GM18951 (cell line): Measurements from ENCODE around the gene DUSP15.

Source experiments
- POLR2A ChIP-seq: IDR thresholded peaks from 4 replicates; pipeline ENCODE4 v1.6.1; 2011; ENCODE audit warnings: mild to moderate bottlenecking; ENCODE audit not compliant: insufficient read length, insufficient read depth; ENCODE audit errors: extremely low read depth
- in situ Hi-C: fragments of 300-500 bp; cut with MboI; formaldehyde crosslinking; loops from one replicate; pipeline ENCODE4 v1.12.0; 2022; ENCODE audit warnings: low sequenced_read_pairs, mixed read lengths, inconsistent platforms; ENCODE audit not compliant: unreplicated experiment

Gene DUSP15

DNA sequence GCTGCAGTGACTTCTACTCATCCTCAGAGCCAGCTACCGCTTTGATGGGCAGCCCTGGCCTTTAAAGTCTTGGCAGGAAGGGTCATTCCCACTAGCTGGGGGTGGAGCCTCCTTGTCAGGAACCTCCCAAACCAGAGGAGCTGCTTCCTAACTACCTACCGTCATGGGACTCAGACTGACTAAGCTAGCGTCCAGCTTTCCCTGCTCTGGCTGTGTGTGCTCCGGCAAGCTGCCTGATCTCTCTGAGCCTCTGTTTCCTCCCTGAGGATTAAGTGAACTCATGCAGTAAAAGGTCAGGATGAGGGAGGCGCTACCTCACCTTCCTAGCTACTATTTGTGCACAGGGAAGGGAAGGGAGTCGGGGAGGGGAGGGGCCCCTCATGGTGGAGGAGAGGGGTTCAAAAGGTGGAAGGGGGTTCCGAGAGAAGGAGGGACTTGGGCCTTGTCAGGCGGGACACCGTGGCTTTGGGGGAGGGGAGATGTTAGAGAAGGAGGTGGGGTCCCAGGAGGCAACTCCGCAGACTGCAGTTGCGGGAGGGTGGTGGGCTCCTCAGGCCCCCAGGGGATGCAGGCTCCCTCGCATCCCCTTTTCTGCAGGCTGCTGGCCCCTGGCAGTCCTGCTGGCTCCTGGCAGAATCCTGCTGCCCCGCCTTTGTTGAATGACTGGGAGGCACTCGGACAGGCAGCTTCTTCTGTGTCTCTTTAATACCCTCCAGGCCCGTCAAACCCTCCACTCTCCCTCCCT lies 9.8 kb downstream of the DUSP15 start:
- no peak for TF ChIP-seq POLR2A
- in situ Hi-C loops = no loop called here

DNA sequence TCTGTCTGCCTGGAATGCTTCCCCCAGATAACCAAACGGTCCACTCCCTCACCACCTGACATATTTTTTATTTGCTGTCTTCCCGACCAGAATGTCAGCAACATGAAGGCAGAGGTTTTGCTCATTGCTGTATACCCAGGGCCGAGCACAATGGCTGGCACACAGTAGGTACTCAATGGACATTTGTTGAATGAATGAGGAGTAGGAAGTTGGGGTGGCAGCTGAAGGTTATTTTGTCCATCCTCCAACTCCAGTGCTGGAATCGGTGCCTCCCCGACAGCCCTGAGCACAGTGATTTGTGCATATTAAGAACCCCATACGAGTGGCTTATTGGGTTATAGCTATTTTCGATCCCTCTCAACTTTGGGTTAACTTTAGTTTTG lies 10.3 kb downstream of the DUSP15 start:
- in situ Hi-C loops = loop anchor here (10.0 kb wide), 1 partner anchor 165 kb away; no protein-coding TSS in a partner anchor
- no peak for TF ChIP-seq POLR2A

DNA sequence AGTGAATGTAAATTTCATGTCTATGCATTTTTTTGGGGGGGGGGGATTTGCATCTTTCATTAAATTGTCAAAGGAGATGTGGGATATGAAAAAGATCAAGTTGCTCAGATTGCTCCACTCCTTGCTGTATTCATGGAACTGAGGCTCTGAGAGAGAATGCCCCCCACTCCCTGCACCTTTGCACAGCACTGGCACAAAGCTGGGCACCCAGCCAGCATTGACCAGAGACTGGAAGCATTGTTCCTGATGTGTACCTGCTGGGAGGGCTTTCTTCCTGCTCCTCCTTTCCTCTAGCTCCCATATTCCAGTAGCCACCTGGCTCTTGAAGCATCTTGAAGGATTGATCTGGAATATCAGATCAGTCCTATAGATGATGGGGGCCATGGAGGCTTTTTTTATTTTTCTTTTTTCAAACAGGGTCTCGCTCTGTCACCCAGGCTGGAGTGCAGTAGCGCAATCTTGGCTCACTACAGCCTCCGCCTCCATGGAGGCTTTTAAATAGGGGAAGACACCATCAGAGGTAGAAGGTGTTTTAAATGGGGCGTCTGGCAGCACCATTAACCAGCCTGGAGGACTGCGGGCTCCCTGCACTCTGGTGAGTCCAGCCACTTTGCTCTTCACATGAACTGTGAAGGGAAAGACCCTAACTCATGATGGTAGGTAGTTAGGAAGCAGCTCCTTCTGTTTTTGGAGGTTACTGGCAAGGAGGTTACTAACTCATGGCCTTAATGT lies 10.9 kb downstream of the DUSP15 start:
- no peak for TF ChIP-seq POLR2A
- in situ Hi-C loops = loop anchor here (10.0 kb wide), 1 partner anchor 165 kb away; no protein-coding TSS in a partner anchor

DNA sequence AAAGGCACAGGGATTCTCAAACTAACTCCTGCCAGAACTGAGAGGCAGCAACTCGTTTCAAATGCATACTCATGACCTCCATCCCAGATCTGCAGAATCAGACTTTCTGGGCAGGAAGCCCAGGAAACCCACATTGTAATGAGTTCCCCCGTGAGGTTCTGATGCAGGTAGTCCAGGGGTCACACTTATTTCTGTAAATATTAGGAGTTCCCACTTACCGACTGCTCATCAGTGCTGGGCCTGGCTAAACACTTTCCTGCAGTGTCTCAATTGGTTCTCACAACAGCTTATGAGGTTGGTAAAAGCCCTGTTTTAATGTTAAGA lies 11.6 kb downstream of the DUSP15 start:
- no peak for TF ChIP-seq POLR2A
- in situ Hi-C loops = loop anchor here (10.0 kb wide), 1 partner anchor 166 kb away; no protein-coding TSS in a partner anchor

DNA sequence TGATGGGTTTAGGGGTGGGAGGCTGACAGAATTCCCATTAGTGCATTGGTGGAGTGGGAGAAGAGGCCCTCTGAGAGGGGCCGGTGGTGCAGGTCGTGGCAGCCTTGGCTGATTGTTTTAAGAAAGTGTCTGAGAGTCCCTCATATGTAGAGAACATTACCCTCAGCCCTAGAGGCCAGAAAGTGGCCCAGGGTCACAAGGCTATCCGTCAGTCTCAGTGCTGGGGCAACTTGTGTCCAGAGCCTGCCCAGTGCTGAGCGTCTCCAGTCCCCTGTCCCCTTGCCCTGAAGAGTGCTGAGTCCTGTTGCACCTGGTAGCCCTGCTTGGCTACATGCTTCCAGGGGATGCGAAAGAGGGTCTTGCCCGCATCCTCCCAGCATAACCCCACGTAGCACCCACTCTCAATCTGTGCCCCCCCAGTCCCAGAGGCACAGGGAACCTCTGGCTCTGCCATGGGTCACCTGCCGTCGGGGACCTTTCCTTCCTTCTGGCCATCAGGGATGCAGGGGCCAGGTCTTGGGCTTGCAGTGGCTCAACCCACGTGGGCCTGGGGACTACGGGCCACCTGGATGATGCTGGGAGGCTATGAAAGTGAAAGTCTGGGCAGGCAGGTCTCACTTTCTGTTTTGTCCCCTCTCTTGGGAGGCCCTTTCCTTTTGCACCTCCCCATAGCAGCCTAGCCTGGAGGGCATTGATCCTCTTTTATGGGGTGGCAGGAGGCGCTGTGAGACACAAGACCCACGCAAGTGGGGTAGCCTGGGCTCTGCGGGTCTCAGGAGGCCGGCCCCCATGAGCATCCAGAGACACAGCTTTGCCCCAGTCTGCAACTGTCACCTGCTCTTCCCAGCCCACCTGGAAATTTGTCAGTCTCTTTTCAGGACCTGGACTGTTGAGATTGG lies 12.2 kb downstream of the DUSP15 start:
- in situ Hi-C loops = loop anchor here (10.0 kb wide), 1 partner anchor 167 kb away; no protein-coding TSS in a partner anchor
- TF ChIP-seq POLR2A = no peak

DNA sequence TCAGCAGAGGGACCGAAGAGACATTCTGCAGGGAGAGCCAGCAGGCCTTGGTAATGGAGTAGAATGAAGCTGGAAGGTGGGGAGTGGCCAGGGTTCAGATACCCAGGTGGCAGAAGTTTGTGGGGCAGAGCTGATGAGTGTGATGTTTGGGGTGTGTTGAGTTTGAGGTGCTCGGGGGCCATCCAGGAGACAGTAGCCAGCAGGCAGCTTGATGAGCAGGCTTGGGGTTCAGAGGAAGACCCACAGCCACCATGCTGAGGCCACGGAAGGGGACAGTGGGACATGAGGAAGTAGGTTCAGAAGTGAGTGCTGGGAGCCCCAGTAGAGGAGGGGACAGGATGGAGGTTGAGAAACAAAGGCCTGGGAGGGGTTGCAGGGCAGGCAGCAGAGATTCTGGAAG lies 13.8 kb downstream of the DUSP15 start:
- no peak for TF ChIP-seq POLR2A
- in situ Hi-C loops = loop anchor here (10.0 kb wide), 1 partner anchor 168 kb away; no protein-coding TSS in a partner anchor

DNA sequence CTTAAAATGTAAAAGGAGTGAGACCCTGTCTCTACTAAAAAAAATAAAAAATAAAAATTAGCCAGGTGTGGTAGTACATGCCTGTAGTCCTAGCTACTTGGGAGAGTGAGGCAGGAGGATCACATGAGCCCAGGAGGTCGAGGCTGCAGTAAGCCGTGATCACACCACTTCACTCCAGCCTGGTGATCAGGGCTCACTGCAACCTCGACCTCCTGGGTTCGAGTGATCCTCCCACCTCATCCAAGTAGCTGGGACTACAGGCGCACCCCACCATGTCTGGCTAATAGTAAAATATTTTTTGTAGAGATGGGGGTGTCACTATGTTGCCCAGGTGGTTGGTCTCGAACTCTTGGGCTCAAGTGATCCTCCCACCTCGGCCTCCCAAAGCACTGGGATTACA lies 16.8 kb downstream of the DUSP15 start:
- TF ChIP-seq POLR2A = no peak
- in situ Hi-C loops = loop anchor here (10.0 kb wide), 1 partner anchor 171 kb away; no protein-coding TSS in a partner anchor

GRCh38 chr20:31851240-31851955 lies 18.9 kb downstream of the DUSP15 start:
- no peak for TF ChIP-seq POLR2A
- in situ Hi-C loops = loop anchor here (10.0 kb wide), 1 partner anchor 173 kb away; no protein-coding TSS in a partner anchor

- in situ Hi-C loops = no loop called here
- no peak for TF ChIP-seq POLR2A
Observed at GRCh38 chr20:31849306-31849930, 20.9 kb downstream of the DUSP15 start.

GRCh38 chr20:31848088-31848999 lies 22.0 kb downstream of the DUSP15 start:
- in situ Hi-C loops = no loop called here
- TF ChIP-seq POLR2A = no peak

- no peak for TF ChIP-seq POLR2A
- in situ Hi-C loops = no loop called here
Observed at GRCh38 chr20:31846793-31847138, 23.6 kb downstream of the DUSP15 start.

GRCh38 chr20:31845300-31845863 lies 24.9 kb downstream of the DUSP15 start, which contains the start of gene FOXS1:
FOXS1 (minus strand) TSS chr20:31845604; CDS start chr20:31845542, 62 bp downstream.
- in situ Hi-C loops = no loop called here
- no peak for TF ChIP-seq POLR2A
